IPS-15b (cell line): Measurements from ENCODE around the gene CMBL.

Experiments
- H3K27me3 ChIP-seq: one replicate; pipeline ENCODE4 v1.6.1; 2013; ENCODE audit warnings: low read length; ENCODE audit not compliant: control insufficient read depth, insufficient read depth
- H3K36me3 ChIP-seq: one replicate; pipeline ENCODE4 v1.6.1; 2013; ENCODE audit warnings: low read length; ENCODE audit not compliant: control insufficient read depth, insufficient read depth
- H3K4me1 ChIP-seq: one replicate; pipeline ENCODE4 v1.6.1; 2013; ENCODE audit warnings: mild to moderate bottlenecking, low read length; ENCODE audit not compliant: control insufficient read depth, insufficient read depth
- H3K4me3 ChIP-seq: one replicate; pipeline ENCODE4 v1.5.1; 2013; ENCODE audit warnings: low read depth, low read length
- H3K9ac ChIP-seq: one replicate; pipeline ENCODE4 v1.6.1; 2013; ENCODE audit warnings: low read depth, mild to moderate bottlenecking, low read length
- H3K9me3 ChIP-seq: one replicate; pipeline ENCODE4 v1.6.1; 2013; ENCODE audit warnings: mild to moderate bottlenecking, low read length; ENCODE audit not compliant: control insufficient read depth, insufficient read depth

The CMBL gene

GRCh38 chr5:10330511-10331230 is 23.0 kb upstream of the CMBL start:
- Histone ChIP-seq H3K27me3 (peaks cover 60% of the 10 kb centered on the region), H3K9ac (no peak overlapping the region), H3K36me3 (no peaks in the 10 kb centered on the region), H3K4me1 (no peaks in the 10 kb centered on the region), H3K4me3 (no peak overlapping the region), H3K9me3 (no peaks in the 10 kb centered on the region)

GRCh38 chr5:10329820-10330481 is 22.2 kb upstream of the CMBL start:
- Histone ChIP-seq H3K9me3 (no peaks in the 10 kb centered on the region), H3K27me3 (peaks cover 52% of the 10 kb centered on the region), H3K9ac (no peak overlapping the region), H3K4me3 (no peak overlapping the region), H3K36me3 (no peaks in the 10 kb centered on the region), H3K4me1 (no peaks in the 10 kb centered on the region)

- peaks cover 49% of the 10 kb centered on the region for H3K27me3 ChIP-seq
- no peak overlapping the region for H3K9ac ChIP-seq
- H3K4me1 ChIP-seq = no peaks in the 10 kb centered on the region
- H3K36me3 ChIP-seq = no peaks in the 10 kb centered on the region
- no peak overlapping the region for H3K4me3 ChIP-seq
- H3K9me3 ChIP-seq = no peaks in the 10 kb centered on the region
Measured at GRCh38 chr5:10329446-10329819, 21.7 kb upstream of the CMBL start.

GRCh38 chr5:10328323-10328722 is 20.6 kb upstream of the CMBL start:
- H3K4me3 ChIP-seq = no peak overlapping the region
- H3K9ac ChIP-seq = no peak overlapping the region
- H3K9me3 ChIP-seq = no peaks in the 10 kb centered on the region
- no peaks in the 10 kb centered on the region for H3K36me3 ChIP-seq
- peaks cover 44% of the 10 kb centered on the region for H3K27me3 ChIP-seq
- no peaks in the 10 kb centered on the region for H3K4me1 ChIP-seq

GRCh38 chr5:10324518-10325370 is 17.0 kb upstream of the CMBL start:
- peaks cover 8% of the 10 kb centered on the region for H3K27me3 ChIP-seq
- H3K9ac ChIP-seq = no peak overlapping the region
- H3K4me3 ChIP-seq = no peak overlapping the region
- no peaks in the 10 kb centered on the region for H3K4me1 ChIP-seq
- H3K36me3 ChIP-seq = no peaks in the 10 kb centered on the region
- no peaks in the 10 kb centered on the region for H3K9me3 ChIP-seq

GRCh38 chr5:10323588-10324488 is 16.1 kb upstream of the CMBL start:
- Histone ChIP-seq H3K9ac (no peak overlapping the region), H3K36me3 (no peaks in the 10 kb centered on the region)

GRCh38 chr5:10321882-10322281 is 14.2 kb upstream of the CMBL start:
- H3K36me3 ChIP-seq = no peaks in the 10 kb centered on the region
- H3K9ac ChIP-seq = no peak overlapping the region
- no peaks in the 10 kb centered on the region for H3K9me3 ChIP-seq
- H3K4me1 ChIP-seq = no peaks in the 10 kb centered on the region
- H3K4me3 ChIP-seq = no peak overlapping the region
- H3K27me3 ChIP-seq = peaks cover 7% of the 10 kb centered on the region

More at GRCh38 chr5:10323588-10324488, 16.1 kb upstream of the CMBL start:
- Histone ChIP-seq H3K9me3 (no peaks in the 10 kb centered on the region), H3K4me3 (no peak overlapping the region), H3K27me3 (peaks cover 7% of the 10 kb centered on the region), H3K4me1 (no peaks in the 10 kb centered on the region)

GRCh38 chr5:10320793-10321192 is 13.1 kb upstream of the CMBL start:
- Histone ChIP-seq H3K9ac (no peak overlapping the region), H3K4me3 (no peak overlapping the region), H3K9me3 (no peaks in the 10 kb centered on the region), H3K36me3 (no peaks in the 10 kb centered on the region), H3K4me1 (no peaks in the 10 kb centered on the region), H3K27me3 (peaks cover 7% of the 10 kb centered on the region)

GRCh38 chr5:10319202-10319851 is 11.6 kb upstream of the CMBL start:
- Histone ChIP-seq H3K36me3 (no peaks in the 10 kb centered on the region), H3K4me3 (no peak overlapping the region), H3K27me3 (peaks cover 5% of the 10 kb centered on the region), H3K4me1 (no peaks in the 10 kb centered on the region), H3K9ac (no peak overlapping the region), H3K9me3 (no peaks in the 10 kb centered on the region)

GRCh38 chr5:10317825-10318682 is 10.4 kb upstream of the CMBL start:
- Histone ChIP-seq H3K9ac (no peak overlapping the region), H3K36me3 (no peaks in the 10 kb centered on the region), H3K4me1 (no peaks in the 10 kb centered on the region), H3K4me3 (no peak overlapping the region), H3K27me3 (no peaks in the 10 kb centered on the region), H3K9me3 (no peaks in the 10 kb centered on the region)
